ENCODE data around the gene PIAS1.
"Not testable (repeated sequence)": the region's sequence is repeated elsewhere in the genome, so short reads cannot be mapped to it uniquely, and the experiment has no call there.

Gene PIAS1

DNA sequence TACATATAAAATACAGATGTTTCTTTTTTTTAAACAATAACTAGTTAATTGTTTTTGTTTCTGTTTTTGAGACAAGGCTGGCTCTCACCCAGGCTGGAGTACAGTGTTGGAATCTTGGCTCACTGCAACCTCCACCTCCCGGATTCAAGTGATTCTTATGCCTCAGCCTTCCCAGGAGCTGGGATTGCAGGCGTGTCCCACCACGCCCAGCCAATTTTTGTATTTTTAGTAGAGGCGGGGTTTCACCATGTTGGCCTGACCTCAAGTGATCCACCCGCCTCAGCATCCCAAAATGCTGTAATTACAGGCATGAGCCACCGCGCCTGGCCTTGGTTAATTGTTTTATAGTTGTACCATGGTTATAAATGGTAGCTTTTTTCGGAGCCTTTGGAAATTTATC is 72.3 kb downstream of the PIAS1 start:
- DNase-seq: no peak

DNA sequence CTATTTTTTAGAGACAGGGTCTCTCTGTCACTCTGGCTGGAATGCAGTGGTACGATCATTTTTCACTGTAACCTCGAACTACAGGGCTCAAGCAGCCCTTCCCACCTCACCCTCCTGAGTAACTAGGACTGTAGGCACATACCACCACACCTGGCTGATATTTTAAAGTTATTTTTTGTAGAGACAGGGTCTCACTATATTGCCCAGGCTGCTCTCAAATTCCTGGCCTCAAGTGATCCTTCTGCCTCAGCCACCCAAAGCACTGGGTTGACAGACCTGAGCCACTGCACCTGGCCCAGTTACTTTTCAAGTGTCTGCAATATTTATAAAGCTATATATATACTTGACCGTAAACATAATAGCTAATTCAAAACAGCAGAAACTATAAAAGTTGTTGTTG is 75.0 kb downstream of the PIAS1 start:
- DNase-seq: no peak

DNA sequence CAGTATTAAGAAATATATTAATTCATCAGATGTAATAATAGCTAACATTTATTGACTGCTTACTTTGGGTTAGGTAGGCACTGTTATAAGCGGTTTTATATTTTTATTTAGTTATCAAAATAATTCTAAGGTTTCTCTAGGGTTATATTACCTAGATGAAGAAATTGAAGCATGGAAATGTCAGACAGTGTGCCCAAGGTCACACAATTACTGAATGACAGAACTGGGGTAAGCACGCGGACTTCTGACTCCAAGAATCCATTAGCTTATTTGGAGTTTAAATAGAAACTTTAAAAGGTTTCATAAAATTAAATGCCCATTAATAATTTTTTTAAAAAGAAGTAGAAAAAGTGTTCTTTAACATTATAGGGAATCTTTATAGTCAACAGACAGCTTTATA is 76.7 kb downstream of the PIAS1 start:
- no peak for DNase-seq

- DNase-seq: no peak
These were observed 83.0 kb downstream of the PIAS1 start for GRCh38 chr15:68137096-68137495.

GRCh38 chr15:68143129-68143528 is 89.0 kb downstream of the PIAS1 start:
- no peak for DNase-seq

- no peak for DNase-seq
These were observed 89.7 kb downstream of the PIAS1 start for GRCh38 chr15:68143785-68144184.

- DNase-seq: peak; percentile 45
These were observed 91.6 kb downstream of the PIAS1 start for GRCh38 chr15:68145706-68146105.

DNA sequence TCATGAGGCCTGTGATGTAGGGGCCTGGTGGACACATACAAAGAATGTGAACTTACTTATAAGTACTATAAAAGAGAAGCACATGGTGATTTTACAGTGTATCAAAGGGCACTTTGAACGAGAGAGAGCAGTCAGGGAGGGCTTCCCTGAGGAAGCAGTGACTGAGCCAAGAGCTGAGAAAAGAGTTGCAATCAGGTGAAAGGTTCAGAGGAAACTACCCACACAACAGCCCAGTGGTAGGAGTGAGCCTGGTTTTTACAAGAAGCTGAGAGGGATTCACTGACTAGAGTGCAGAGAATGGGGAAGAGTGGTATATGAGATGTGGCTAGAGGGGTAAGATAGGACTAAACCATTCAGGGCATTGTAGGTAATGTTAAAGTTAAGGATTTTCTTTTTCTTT is 93.9 kb downstream of the PIAS1 start:
- DNase-seq: no peak

GRCh38 chr15:68149059-68149458 is 94.9 kb downstream of the PIAS1 start:
- peak; percentile 76 for DNase-seq

DNA sequence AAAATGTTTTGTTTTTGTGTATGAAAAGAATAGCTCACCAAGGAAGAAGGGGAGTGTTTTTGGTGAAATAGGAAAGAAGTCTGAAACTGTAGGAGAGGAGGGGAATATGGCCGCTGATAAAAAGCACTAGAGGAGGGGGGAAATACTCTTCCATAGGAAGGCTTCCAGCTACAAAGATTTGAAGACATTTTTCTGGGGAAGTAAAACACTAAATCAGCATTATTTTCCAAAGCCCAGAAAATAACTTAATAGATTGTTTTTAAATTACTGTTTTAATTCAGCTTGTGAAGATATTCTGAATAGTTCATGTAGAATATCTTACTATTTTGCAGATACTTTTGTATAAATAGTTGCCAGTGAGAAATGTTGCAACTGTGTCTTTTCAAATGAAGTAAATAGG is 96.1 kb downstream of the PIAS1 start:
- no peak for DNase-seq

- DNase-seq: peak; percentile 27
These were observed 97.2 kb downstream of the PIAS1 start for GRCh38 chr15:68151277-68151676.

DNA sequence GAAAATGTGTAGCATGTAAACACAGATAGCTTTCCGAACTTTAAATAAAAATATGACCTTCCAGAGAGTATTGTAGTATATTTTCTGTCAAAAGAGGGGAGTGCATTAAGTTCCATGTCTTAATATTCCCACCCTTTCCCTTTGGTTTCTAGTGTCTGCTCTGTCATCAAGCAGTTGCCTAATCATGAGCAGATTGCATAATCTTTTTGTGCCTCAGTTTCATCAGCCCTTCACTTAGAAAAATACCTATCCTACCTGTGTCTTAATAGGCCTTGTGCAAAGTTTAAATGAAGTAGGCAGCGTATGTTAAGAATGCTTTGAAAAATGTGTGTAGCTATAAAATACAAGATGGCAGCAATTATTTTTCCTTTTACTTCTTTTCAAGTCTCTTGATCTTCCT is 98.2 kb downstream of the PIAS1 start:
- no peak for DNase-seq

DNA sequence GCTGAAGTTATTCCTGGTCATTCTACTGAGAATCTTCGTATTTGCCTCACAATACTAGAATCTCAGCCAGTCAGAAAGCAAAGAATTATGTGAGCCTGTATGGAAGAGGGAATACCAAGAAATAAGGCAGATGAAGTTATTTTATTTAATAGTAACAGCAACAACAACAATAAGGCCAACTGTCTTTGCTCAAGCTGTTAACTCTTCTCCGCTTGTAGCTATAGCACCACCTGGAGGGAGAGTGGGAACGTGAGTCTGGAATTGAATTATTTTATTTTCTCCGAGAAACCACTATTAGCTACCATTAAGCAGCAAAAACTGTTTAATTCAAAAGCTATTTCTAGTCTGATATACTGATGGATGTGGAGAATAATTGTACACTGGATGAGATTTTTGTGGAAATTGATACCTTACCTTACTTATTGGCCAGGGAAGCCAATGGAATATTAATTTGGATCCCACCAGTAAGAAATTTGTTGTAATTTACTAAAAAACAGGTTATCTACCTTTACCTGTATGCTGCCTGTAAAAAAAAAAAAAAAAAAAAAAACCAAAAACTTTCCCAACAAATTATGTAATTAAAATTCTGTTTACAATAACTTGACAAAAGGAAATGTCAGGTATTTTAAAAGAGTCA is 100.9 kb downstream of the PIAS1 start:
- DNase-seq: peak; percentile 66

DNA sequence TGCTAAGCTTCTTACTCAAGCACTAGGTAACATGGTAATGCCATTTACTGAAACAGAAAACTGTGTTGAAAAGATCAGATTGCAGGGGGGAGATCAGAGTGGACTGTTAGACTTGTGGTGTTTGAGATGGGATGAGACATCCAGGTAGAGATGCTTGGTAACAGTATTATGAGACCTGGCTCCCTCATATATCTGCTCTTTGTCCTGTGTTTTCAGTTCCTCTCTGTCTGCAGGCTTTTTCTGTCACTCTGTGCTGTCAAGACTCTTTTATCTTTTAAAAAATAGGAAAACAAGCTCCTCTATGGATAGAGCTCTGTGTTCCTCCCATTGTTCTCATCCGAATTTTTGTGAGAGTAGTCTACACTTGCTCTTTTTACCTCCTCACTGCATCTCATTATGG is 103.0 kb downstream of the PIAS1 start:
- DNase-seq: no peak

- DNase-seq: peak; percentile 22
These were observed 104.0 kb downstream of the PIAS1 start for GRCh38 chr15:68158046-68158628.

DNA sequence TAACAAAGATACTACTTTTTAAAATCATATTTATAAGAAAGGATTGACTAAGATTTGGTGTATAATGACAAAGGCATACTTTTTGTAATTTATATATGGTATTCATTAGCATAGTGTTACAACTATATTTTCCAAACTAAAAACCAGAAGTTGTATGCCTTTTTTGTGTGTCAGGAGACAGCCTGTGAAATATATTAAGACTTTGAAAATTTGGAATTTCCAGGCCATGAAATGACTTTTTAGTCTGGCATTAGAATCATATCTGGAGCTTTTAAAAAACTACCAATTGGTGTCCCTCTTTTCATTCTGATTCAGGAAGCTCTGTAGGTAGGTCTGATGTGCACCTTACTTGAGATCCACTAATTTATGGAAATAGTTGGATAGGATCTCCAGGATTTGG is 109.1 kb downstream of the PIAS1 start:
- no peak for DNase-seq

DNA sequence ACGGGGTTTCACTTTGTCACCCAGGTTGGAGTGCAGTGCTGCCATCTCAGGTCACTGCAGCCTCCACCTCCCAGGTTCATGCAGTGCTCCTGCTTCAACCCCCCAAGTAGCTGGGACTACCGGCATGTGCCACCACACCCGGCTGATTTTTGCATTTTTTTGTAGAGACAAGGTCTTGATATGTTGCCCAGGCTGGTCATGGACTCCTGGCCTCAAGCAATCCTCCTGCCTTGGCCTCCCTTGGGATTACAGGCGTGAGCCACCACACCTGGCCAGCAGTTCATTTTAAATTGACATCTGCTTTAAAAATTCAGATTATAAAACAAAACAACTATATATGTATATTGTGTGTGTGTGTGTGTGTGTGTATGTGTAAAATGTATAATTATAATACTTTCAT is 112.7 kb downstream of the PIAS1 start:
- no peak for DNase-seq

- DNase-seq: not testable (repeated sequence)
These were observed 117.9 kb downstream of the PIAS1 start for GRCh38 chr15:68172037-68172436.

DNA sequence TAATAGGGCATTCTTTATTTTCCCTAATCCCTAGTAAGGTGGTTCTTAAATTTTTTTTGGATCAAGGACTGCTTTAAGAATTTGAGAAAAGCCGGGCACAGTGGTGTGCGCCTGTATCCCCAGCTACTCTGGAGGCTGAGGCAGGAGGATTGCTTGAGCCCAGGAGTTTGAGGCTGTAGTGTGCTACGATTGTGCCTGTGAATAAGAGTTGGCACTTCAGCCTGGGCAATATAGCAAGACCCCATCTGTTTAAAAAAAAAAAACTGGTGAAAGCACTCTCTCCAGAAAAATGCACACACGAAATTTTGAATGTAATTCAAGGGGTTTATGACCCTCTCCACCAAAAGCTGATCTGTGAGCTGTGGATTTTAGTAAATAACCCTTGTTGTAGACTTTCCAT is 119.0 kb downstream of the PIAS1 start:
- no peak for DNase-seq

DNA sequence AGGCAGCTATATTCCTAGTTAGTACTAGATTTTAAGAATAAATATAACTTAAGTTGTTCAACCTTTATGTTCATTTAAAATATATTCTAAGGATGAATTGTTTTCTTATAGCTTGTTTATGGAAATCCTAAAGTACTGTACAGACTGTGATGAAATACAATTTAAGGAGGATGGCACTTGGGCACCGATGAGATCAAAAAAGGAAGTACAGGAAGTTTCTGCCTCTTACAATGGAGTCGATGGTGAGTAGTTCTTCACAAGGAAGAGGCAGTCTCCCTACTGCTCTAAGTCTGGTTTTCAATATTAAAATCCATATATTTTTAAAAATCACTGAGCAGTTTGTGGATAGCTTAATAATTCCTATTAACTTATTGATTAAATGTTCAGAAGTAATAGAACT is 121.4 kb downstream of the PIAS1 start:
- DNase-seq: no peak

- DNase-seq: no peak
These were observed 122.5 kb downstream of the PIAS1 start for GRCh38 chr15:68176601-68177000.

DNA sequence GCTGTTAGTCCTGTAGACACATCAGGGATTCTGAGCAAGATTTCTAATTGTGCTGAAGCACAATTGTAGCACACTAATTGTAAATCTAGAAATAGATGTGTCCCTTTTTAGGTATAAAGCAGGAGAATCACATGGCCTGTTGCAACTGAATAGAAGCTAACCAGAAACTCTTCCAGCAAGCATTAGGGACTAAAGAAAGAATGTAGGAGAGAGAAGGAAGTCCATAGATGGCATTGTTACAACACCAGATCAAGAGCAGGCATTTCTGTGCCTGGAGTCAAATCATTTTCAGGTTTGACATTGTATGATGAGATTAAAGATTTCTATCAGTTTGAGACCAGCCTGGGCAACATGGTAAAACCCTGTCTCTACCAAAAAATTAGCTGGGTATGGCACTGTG is 123.6 kb downstream of the PIAS1 start:
- peak; percentile 35 for DNase-seq

GRCh38 chr15:68183616-68184315 is 129.7 kb downstream of the PIAS1 start:
- DNase-seq: peak; percentile 47

All from fibroblast of skin of back (primary cell).